WTC11 (cell line): ENCODE results near the gene GSTA4. TPM values are rescaled to one million over a fixed set of nuclear protein-coding genes. Genes with fewer than 3 reads are reported as not detected.

Experiments used
- ATAC-seq: fragments of 200-7000 bp; cut with Tn5 transposase; 2 replicates; pipeline ENCODE4 v1.10.0; 2021; ENCODE audit warnings: mild to moderate bottlenecking, moderate library complexity
- CTCF ChIA-PET: fragments of 300-600 bp; sonication (Branson Sonifier 250); formaldehyde crosslinking; loops from one replicate; lab custom pipeline; 2021; ENCODE audit warnings: antibody characterized with exemption; lab: Charles Lee
- POLR2A ChIA-PET: fragments of 350-600 bp; sonication (Branson Sonifier 250); formaldehyde crosslinking; loops from one replicate; lab custom pipeline; 2021; ENCODE audit warnings: antibody characterized with exemption; lab: Charles Lee
- DNase-seq: peaks from one replicate; pipeline ENCODE4 v3.0.0; 2021; ENCODE audit warnings: low spot score
- H3K27ac Mint-ChIP-seq: 2 replicates; pipeline ENCODE4 v1.8.0; 2021; ENCODE audit warnings: mixed read lengths
- H3K27me3 Mint-ChIP-seq: 2 replicates; pipeline ENCODE4 v1.8.0; 2021; ENCODE audit warnings: low read depth, mild to moderate bottlenecking, moderate library complexity, mixed read lengths
- H3K36me3 Mint-ChIP-seq: 2 replicates; pipeline ENCODE4 v1.8.0; 2021; ENCODE audit warnings: mixed read lengths
- H3K4me1 Mint-ChIP-seq: 2 replicates; pipeline ENCODE4 v1.8.0; 2022; ENCODE audit warnings: mixed read lengths
- H3K4me3 Mint-ChIP-seq: 2 replicates; pipeline ENCODE4 v1.8.0; 2021; ENCODE audit warnings: mild to moderate bottlenecking, moderate library complexity, mixed read lengths
- H3K9me3 Mint-ChIP-seq: 2 replicates; pipeline ENCODE4 v1.8.0; 2021; ENCODE audit warnings: mixed read lengths
- AFF4 ChIP-seq: sonication (generic); formaldehyde crosslinking; IDR thresholded peaks from 2 replicates; pipeline ENCODE4 v1.8.1; 2023; ENCODE audit warnings: mild to moderate bottlenecking, missing genetic modification reagents, borderline replicate concordance
- ATF1 ChIP-seq: sonication (generic); formaldehyde crosslinking; IDR thresholded peaks from 2 replicates; pipeline ENCODE4 v1.8.1; 2023; ENCODE audit warnings: mild to moderate bottlenecking, moderate library complexity, missing genetic modification reagents
- CBFB ChIP-seq: sonication (generic); formaldehyde crosslinking; IDR thresholded peaks from 2 replicates; pipeline ENCODE4 v1.8.1; 2022; ENCODE audit warnings: mild to moderate bottlenecking, low read depth, missing genetic modification reagents
- E2F4 ChIP-seq: sonication (generic); formaldehyde crosslinking; IDR thresholded peaks from 2 replicates; pipeline ENCODE4 v1.8.1; 2022; ENCODE audit warnings: low read depth, mild to moderate bottlenecking, moderate library complexity, missing genetic modification reagents, borderline replicate concordance
- EMX1 ChIP-seq: fragments of 250-450 bp; sonication (Bioruptor Pico); IDR thresholded peaks from 2 replicates; pipeline ENCODE4 v1.8.0; 2021; ENCODE audit warnings: mild to moderate bottlenecking
- FOXJ3 ChIP-seq: sonication (generic); formaldehyde crosslinking; IDR thresholded peaks from 2 replicates; pipeline ENCODE4 v1.9.0; 2021; ENCODE audit warnings: missing genetic modification reagents, mild to moderate bottlenecking, borderline replicate concordance
- FOXK1 ChIP-seq: sonication (generic); formaldehyde crosslinking; IDR thresholded peaks from 2 replicates; pipeline ENCODE4 v1.8.0; 2022; ENCODE audit warnings: mild to moderate bottlenecking, moderate library complexity, missing genetic modification reagents
- JAZF1 ChIP-seq: fragments of 250-450 bp; sonication (Bioruptor Pico); IDR thresholded peaks from 2 replicates; pipeline ENCODE4 v1.9.0; 2021; ENCODE audit warnings: moderate library complexity, mild to moderate bottlenecking, inconsistent platforms
- MAX ChIP-seq: sonication (generic); formaldehyde crosslinking; IDR thresholded peaks from 2 replicates; pipeline ENCODE4 v1.8.0; 2022; ENCODE audit warnings: mild to moderate bottlenecking, missing genetic modification reagents
- SP1 ChIP-seq: sonication (generic); formaldehyde crosslinking; conservative IDR thresholded peaks from 2 replicates; pipeline ENCODE4 v1.8.1; 2022; ENCODE audit warnings: missing genetic modification reagents
- USF1 ChIP-seq: sonication (generic); formaldehyde crosslinking; IDR thresholded peaks from 2 replicates; pipeline ENCODE4 v1.8.0; 2022; ENCODE audit warnings: mild to moderate bottlenecking, missing genetic modification reagents
- ZBTB21 ChIP-seq: sonication (generic); formaldehyde crosslinking; IDR thresholded peaks from 2 replicates; pipeline ENCODE4 v1.8.1; 2023; ENCODE audit warnings: mild to moderate bottlenecking, missing genetic modification reagents, borderline replicate concordance
- ZBTB43 ChIP-seq: sonication (generic); formaldehyde crosslinking; IDR thresholded peaks from 2 replicates; pipeline ENCODE4 v1.8.1; 2023; ENCODE audit warnings: mild to moderate bottlenecking, missing genetic modification reagents
- ZNF121 ChIP-seq: sonication (generic); formaldehyde crosslinking; IDR thresholded peaks from 2 replicates; pipeline ENCODE4 v1.8.0; 2023; ENCODE audit warnings: missing genetic modification reagents
- ZNF263 ChIP-seq: sonication (generic); formaldehyde crosslinking; IDR thresholded peaks from 2 replicates; pipeline ENCODE4 v1.8.1; 2022; ENCODE audit warnings: low read depth, mild to moderate bottlenecking, moderate library complexity, missing genetic modification reagents
- ZNF281 ChIP-seq: sonication (generic); formaldehyde crosslinking; IDR thresholded peaks from 2 replicates; pipeline ENCODE4 v1.8.0; 2023; ENCODE audit warnings: mild to moderate bottlenecking, missing genetic modification reagents
- ZNF425 ChIP-seq: fragments of 250-450 bp; sonication (Bioruptor Pico); conservative IDR thresholded peaks from 2 replicates; pipeline ENCODE4 v1.9.0; 2021; ENCODE audit warnings: mild to moderate bottlenecking
- ZNF671 ChIP-seq: fragments of 250-450 bp; sonication (Bioruptor Pico); IDR thresholded peaks from 2 replicates; pipeline ENCODE4 v1.8.0; 2021; ENCODE audit warnings: mild to moderate bottlenecking
- ZSCAN18 ChIP-seq: fragments of 250-450 bp; sonication (Bioruptor Pico); IDR thresholded peaks from 2 replicates; pipeline ENCODE4 v2.1.2; 2022; ENCODE audit warnings: mild to moderate bottlenecking, moderate library complexity
- total RNA-seq: library from RNA; stranded (reverse); gene quantifications from 3 replicates; pipeline ENCODE4 v1.2.3, GENCODE V29; 2021

GSTA4 gene
- total RNA-seq, 1 experiment from 2014 or later, result 12.6 TPM

- no peak for TF ChIP-seq ZSCAN18
- TF ChIP-seq, all 79 proteins: peak for 0
These were observed 34.2 kb upstream of the GSTA4 start (continued) for GRCh38 chr6:53029257-53029656.

GRCh38 chr6:53028467-53028866 is 33.4 kb upstream of the GSTA4 start:
- DNase-seq (no peak), ATAC-seq (no peak)
- Mint-ChIP-seq H3K4me3 (no peak overlapping the region), H3K4me1 (0 out of 2 replicates have a peak, but pooled peaks cover 2% of the 10 kb centered on the region), H3K9me3 (no peaks in the 10 kb centered on the region), H3K27ac (no peak overlapping the region), H3K27me3 (no peaks in the 10 kb centered on the region), H3K36me3 (peaks cover 26% of the 10 kb centered on the region)
- no peak for TF ChIP-seq ZBTB21 (CRISPR knock-in tag)
- TF ChIP-seq E2F4 (CRISPR knock-in tag), result no peak
- TF ChIP-seq ATF1, result no peak
- TF ChIP-seq CBFB (CRISPR knock-in tag), result no peak
- TF ChIP-seq ZBTB43 (CRISPR knock-in tag), result no peak
- TF ChIP-seq FOXK1 (CRISPR knock-in tag), result no peak
- TF ChIP-seq ZNF671 (CRISPR knock-in tag), result no peak
- TF ChIP-seq AFF4, result no peak
- no peak for TF ChIP-seq JAZF1 (CRISPR knock-in tag)
- POLR2A ChIA-PET, result no interaction called here
- CTCF ChIA-PET, result no interaction called here

- H3K9me3 Mint-ChIP-seq, result no peaks in the 10 kb centered on the region
- CTCF ChIA-PET, result no interaction called here
- peaks cover 26% of the 10 kb centered on the region for H3K36me3 Mint-ChIP-seq
- 0 out of 2 replicates have a peak, but pooled peaks cover 2% of the 10 kb centered on the region for H3K4me1 Mint-ChIP-seq
- H3K27ac Mint-ChIP-seq, result no peak overlapping the region
- no peak for DNase-seq
- ATAC-seq, result no peak
- no peaks in the 10 kb centered on the region for H3K27me3 Mint-ChIP-seq
- no peak overlapping the region for H3K4me3 Mint-ChIP-seq
- POLR2A ChIA-PET, result no interaction called here
- TF ChIP-seq FOXJ3 (CRISPR knock-in tag) (no peak), ZNF281 (CRISPR knock-in tag) (no peak), ATF1 (no peak), ZBTB21 (CRISPR knock-in tag) (no peak), ZNF121 (CRISPR knock-in tag) (no peak), SP1 (no peak), USF1 (CRISPR knock-in tag) (no peak), EMX1 (CRISPR knock-in tag) (no peak), ZNF263 (CRISPR knock-in tag) (no peak), CBFB (CRISPR knock-in tag) (no peak), ZNF425 (CRISPR knock-in tag) (no peak), MAX (CRISPR knock-in tag) (no peak)
These were observed 32.1 kb upstream of the GSTA4 start for GRCh38 chr6:53027131-53027718.
